SK-N-MC (cell line): ENCODE results near the gene SHC4.

ENCODE experiments used
- EZH2 ChIP-seq: fragments of 200-600 bp; sonication (generic); IDR thresholded peaks from one replicate; pipeline ENCODE4 v1.6.1; 2017; ENCODE audit warnings: antibody characterized with exemption
- FOXP2 ChIP-seq: optimal IDR thresholded peaks from 2 replicates; pipeline ENCODE3; 2011; ENCODE audit warnings: mild to moderate bottlenecking, moderate library complexity; ENCODE audit not compliant: insufficient read depth; ENCODE audit errors: extremely low read length, control extremely low read depth
- POLR2AphosphoS5 ChIP-seq: IDR thresholded peaks from 2 replicates; pipeline ENCODE4 v1.6.1; 2012; ENCODE audit warnings: mild to moderate bottlenecking, low read depth, low read length, borderline replicate concordance

GRCh38 chr15:48868536-48868935 lies 95.2 kb downstream of the SHC4 start:
- no peak for TF ChIP-seq EZH2
- no peak for TF ChIP-seq POLR2AphosphoS5
- no peak for TF ChIP-seq FOXP2
